HEK293T (cell line): ENCODE measurements around the gene PICALM.
"Not testable (repeated sequence)": the region's sequence is repeated elsewhere in the genome, so short reads cannot be mapped to it uniquely, and the experiment has no call there.

Experiments used
- CTCF ChIA-PET: fragments of 350-600 bp; formaldehyde crosslinking; extraction: SDS; loops from one replicate; lab custom pipeline; 2021; ENCODE audit warnings: antibody characterized with exemption, inconsistent platforms; lab: Yijun Ruan, JAX
- POLR2A ChIA-PET: fragments of 350-600 bp; formaldehyde crosslinking; extraction: SDS; loops from one replicate; lab custom pipeline; 2020; ENCODE audit warnings: antibody characterized with exemption, inconsistent platforms; lab: Yijun Ruan, JAX
- DNase-seq: peaks from one replicate; pipeline ENCODE4 v3.0.0; 2012; ENCODE audit warnings: mixed read lengths; ENCODE audit errors: extremely low spot score
- ARNT ChIP-seq: fragments of 450-650 bp; IDR thresholded peaks from 2 replicates; pipeline ENCODE4 v1.6.1; 2017; ENCODE audit warnings: mild to moderate bottlenecking
- BHLHE40 ChIP-seq: fragments of 450-650 bp; IDR thresholded peaks from 2 replicates; pipeline ENCODE4 v1.6.1; 2016; ENCODE audit warnings: mild to moderate bottlenecking, moderate library complexity, borderline replicate concordance
- CTBP1 ChIP-seq: fragments of 450-650 bp; IDR thresholded peaks from 2 replicates; pipeline ENCODE4 v1.6.1; 2016; ENCODE audit warnings: borderline replicate concordance
- ELF4 ChIP-seq: fragments of 450-650 bp; IDR thresholded peaks from 2 replicates; pipeline ENCODE4 v1.6.1; 2017; ENCODE audit warnings: antibody characterized with exemption
- FOXA1 ChIP-seq: fragments of 450-650 bp; IDR thresholded peaks from 2 replicates; pipeline ENCODE4 v1.6.1; 2016; ENCODE audit warnings: mild to moderate bottlenecking
- FOXK2 ChIP-seq: fragments of 450-650 bp; IDR thresholded peaks from 2 replicates; pipeline ENCODE4 v1.6.1; 2016; ENCODE audit warnings: mild to moderate bottlenecking
- FOXM1 ChIP-seq: fragments of 450-650 bp; IDR thresholded peaks from 2 replicates; pipeline ENCODE4 v1.6.1; 2017; ENCODE audit warnings: mild to moderate bottlenecking, borderline replicate concordance
- HDGF ChIP-seq: fragments of 450-650 bp; IDR thresholded peaks from 2 replicates; pipeline ENCODE4 v1.6.1; 2017; ENCODE audit warnings: antibody characterized with exemption, borderline replicate concordance
- L3MBTL2 ChIP-seq: fragments of 450-650 bp; conservative IDR thresholded peaks from 2 replicates; pipeline ENCODE4 v1.6.1; 2016; ENCODE audit warnings: mild to moderate bottlenecking
- LEF1 ChIP-seq: fragments of 450-650 bp; IDR thresholded peaks from 2 replicates; pipeline ENCODE4 v1.6.1; 2017; ENCODE audit warnings: mild to moderate bottlenecking, borderline replicate concordance
- NFRKB ChIP-seq: fragments of 450-650 bp; IDR thresholded peaks from 2 replicates; pipeline ENCODE4 v1.6.1; 2016; ENCODE audit warnings: mild to moderate bottlenecking, moderate library complexity
- SP1 ChIP-seq: fragments of 450-650 bp; IDR thresholded peaks from 2 replicates; pipeline ENCODE4 v1.6.1; 2017
- SUZ12 ChIP-seq: fragments of 450-650 bp; IDR thresholded peaks from 2 replicates; pipeline ENCODE4 v1.6.1; 2016; ENCODE audit warnings: mild to moderate bottlenecking
- TARDBP ChIP-seq: fragments of 450-650 bp; IDR thresholded peaks from 2 replicates; pipeline ENCODE4 v1.6.1; 2016
- ZNF384 ChIP-seq: fragments of 450-650 bp; IDR thresholded peaks from 2 replicates; pipeline ENCODE4 v1.6.1; 2016
- TF ChIP-seq, protein P1 (sequence below): fragments of 450-650 bp; IDR thresholded peaks from 2 replicates; pipeline ENCODE4 v1.6.1; 2016

The PICALM gene

GRCh38 chr11:86115542-86116385 is 46.9 kb upstream of the PICALM start:
- TF ChIP-seq FOXM1 (no peak), ELF4 (no peak)
- DNase-seq: no peak
- ChIA-PET POLR2A (interaction anchor here (0.6 kb wide), 1 partner anchor 185 kb away, joined by 3 read pairs; no protein-coding TSS in a partner anchor), CTCF (no interaction called here)

- ChIA-PET CTCF (no interaction called here), POLR2A (no interaction called here)
- DNase-seq: no peak
- TF ChIP-seq L3MBTL2 (no peak), SP1 (no peak), ARNT (no peak), HDGF (no peak), NFRKB (no peak), SUZ12 (no peak), ZNF384 (no peak), ELF4 (no peak), FOXM1 (no peak), TARDBP (no peak)
Observed at GRCh38 chr11:86108890-86109638, 40.2 kb upstream of the PICALM start.

GRCh38 chr11:86108191-86108590 is 39.3 kb upstream of the PICALM start:
- CTCF ChIA-PET: no interaction called here
- DNase-seq: no peak
- POLR2A ChIA-PET: interaction anchor here (0.7 kb wide), 1 partner anchor 39 kb away, joined by 5 read pairs; the partner anchor contains the start of gene PICALM
- TF ChIP-seq HDGF (no peak), ZNF384 (no peak), FOXK2 (no peak), FOXA1 (no peak), ELF4 (no peak), SUZ12 (no peak), BHLHE40 (no peak), L3MBTL2 (no peak)
- TF ChIP-seq, protein P1, sequence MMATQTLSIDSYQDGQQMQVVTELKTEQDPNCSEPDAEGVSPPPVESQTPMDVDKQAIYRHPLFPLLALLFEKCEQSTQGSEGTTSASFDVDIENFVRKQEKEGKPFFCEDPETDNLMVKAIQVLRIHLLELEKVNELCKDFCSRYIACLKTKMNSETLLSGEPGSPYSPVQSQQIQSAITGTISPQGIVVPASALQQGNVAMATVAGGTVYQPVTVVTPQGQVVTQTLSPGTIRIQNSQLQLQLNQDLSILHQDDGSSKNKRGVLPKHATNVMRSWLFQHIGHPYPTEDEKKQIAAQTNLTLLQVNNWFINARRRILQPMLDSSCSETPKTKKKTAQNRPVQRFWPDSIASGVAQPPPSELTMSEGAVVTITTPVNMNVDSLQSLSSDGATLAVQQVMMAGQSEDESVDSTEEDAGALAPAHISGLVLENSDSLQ: no peak

GRCh38 chr11:86106916-86107315 is 38.0 kb upstream of the PICALM start:
- DNase-seq: no peak
- no peak for TF ChIP-seq ELF4
- no peak for TF ChIP-seq NFRKB
- TF ChIP-seq CTBP1: no peak
- no peak for TF ChIP-seq SUZ12
- no peak for TF ChIP-seq FOXM1
- TF ChIP-seq FOXA1: no peak
- no peak for TF ChIP-seq HDGF
- TF ChIP-seq BHLHE40: no peak
- no peak for TF ChIP-seq SP1
- TF ChIP-seq L3MBTL2: no peak
- TF ChIP-seq ARNT: no peak
- no peak for TF ChIP-seq TARDBP
- no peak for TF ChIP-seq ZNF384
- no peak for TF ChIP-seq FOXK2
- no peak for TF ChIP-seq LEF1
- TF ChIP-seq, protein P1: no peak
- POLR2A ChIA-PET: no interaction called here
- CTCF ChIA-PET: no interaction called here

- POLR2A ChIA-PET, CTCF ChIA-PET, DNase-seq: not testable (repeated sequence)
Observed at GRCh38 chr11:86106031-86106430, 37.1 kb upstream of the PICALM start.

GRCh38 chr11:86105601-86106000 is 36.7 kb upstream of the PICALM start:
- CTCF ChIA-PET, DNase-seq, POLR2A ChIA-PET: not testable (repeated sequence)

DNA sequence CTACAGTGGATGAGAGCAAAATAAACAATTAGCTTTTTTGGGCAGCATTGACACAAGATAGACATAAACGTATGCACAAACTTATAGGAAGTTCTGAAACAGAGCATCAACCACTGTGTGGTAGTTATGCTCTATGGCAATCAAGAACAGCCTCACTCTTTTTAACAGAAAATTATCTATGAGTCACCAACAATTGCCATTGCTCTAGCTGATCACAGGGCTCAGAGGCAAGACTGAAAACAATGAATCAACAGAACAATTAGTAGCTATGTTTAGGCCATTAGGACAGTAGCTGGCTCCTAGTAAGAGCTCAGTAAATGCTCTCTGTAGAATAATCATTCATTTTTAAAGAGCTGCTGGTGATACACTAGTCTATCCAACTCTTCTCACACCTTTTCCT is 34.9 kb upstream of the PICALM start:
- CTCF ChIA-PET: no interaction called here
- TF ChIP-seq LEF1: no peak
- no peak for TF ChIP-seq ELF4
- no peak for TF ChIP-seq SP1
- TF ChIP-seq L3MBTL2: no peak
- TF ChIP-seq FOXA1: no peak
- no peak for TF ChIP-seq BHLHE40
- no peak for TF ChIP-seq ARNT
- no peak for TF ChIP-seq FOXK2
- TF ChIP-seq, protein P1: no peak
- TF ChIP-seq CTBP1: no peak
- no peak for TF ChIP-seq NFRKB
- TF ChIP-seq HDGF: no peak
- TF ChIP-seq ZNF384: no peak
- TF ChIP-seq TARDBP: no peak
- TF ChIP-seq FOXM1: no peak
- no peak for TF ChIP-seq SUZ12
- DNase-seq: no peak
- POLR2A ChIA-PET: no interaction called here
